ENCODE data around the gene C13orf46.

- TF ChIP-seq TAF1 (IDR thresholded peaks at IDR 0.05; ENCODE audit: borderline replicate concordance, low read depth, low read length) (no peak), POLR2A (IDR thresholded peaks at IDR 0.05; ENCODE audit: low read depth, low read length) (no peak), POLR2AphosphoS5 (IDR thresholded peaks at IDR 0.05; ENCODE audit: low read depth, low read length) (no peak)
Observed at GRCh38 chr13:113950451-113951245, 23.2 kb downstream of the C13orf46 start.

Data from GM12892 (cell line).